HG02588 (cell line): ENCODE data around the gene C2orf42.
"Not testable (repeated sequence)": the region's sequence is repeated elsewhere in the genome, so short reads cannot be mapped to it uniquely, and the experiment has no call there.

ENCODE experiments used
- ATAC-seq: cut with Tn5 transposase; IDR thresholded peaks from one replicate; pipeline ENCODE4 v1.9.1; 2021; ENCODE audit warnings: mild to moderate bottlenecking, moderate library complexity; ENCODE audit not compliant: unreplicated experiment

C2orf42 gene

GRCh38 chr2:70190418-70191243, at the start of gene C2orf42:
C2orf42 (minus strand) TSS chr2:70191019; CDS start chr2:70181985, 9,034 bp downstream.
- peak; percentile 80 for ATAC-seq

- ATAC-seq = no peak
Observed at GRCh38 chr2:70240599-70240998, 49.8 kb upstream of the C2orf42 start.

GRCh38 chr2:70233926-70234325, 43.1 kb upstream of the C2orf42 start:
- ATAC-seq = no peak

GRCh38 chr2:70226781-70227180, 36.0 kb upstream of the C2orf42 start:
- ATAC-seq = no peak

GRCh38 chr2:70223305-70223704, 32.5 kb upstream of the C2orf42 start:
- ATAC-seq = not testable (repeated sequence)

- no peak for ATAC-seq
Observed at GRCh38 chr2:70214953-70215549, 24.2 kb upstream of the C2orf42 start.

- ATAC-seq = no peak
Observed at GRCh38 chr2:70214365-70214764, 23.5 kb upstream of the C2orf42 start.

GRCh38 chr2:70212298-70212932, 21.6 kb upstream of the C2orf42 start:
- no peak for ATAC-seq

GRCh38 chr2:70211595-70211994, 20.8 kb upstream of the C2orf42 start:
- ATAC-seq = no peak

- ATAC-seq = no peak
Observed at GRCh38 chr2:70204452-70204851, 13.6 kb upstream of the C2orf42 start.

GRCh38 chr2:70203086-70203485, 12.3 kb upstream of the C2orf42 start:
- ATAC-seq = no peak

- ATAC-seq = no peak
Observed at GRCh38 chr2:70202236-70202806, 11.5 kb upstream of the C2orf42 start.

GRCh38 chr2:70201831-70202230, 11.0 kb upstream of the C2orf42 start:
- no peak for ATAC-seq

- ATAC-seq = no peak
Observed at GRCh38 chr2:70201225-70201768, 10.5 kb upstream of the C2orf42 start.

GRCh38 chr2:70199320-70199864, 8.6 kb upstream of the C2orf42 start:
- no peak for ATAC-seq

- no peak for ATAC-seq
Observed at GRCh38 chr2:70192516-70192915, 1.7 kb upstream of the C2orf42 start.

GRCh38 chr2:70191244-70191735, 471 bp upstream of the C2orf42 start:
- no peak for ATAC-seq

GRCh38 chr2:70188460-70188859, 2.4 kb downstream of the C2orf42 start:
- ATAC-seq = no peak

- ATAC-seq = not testable (repeated sequence)
Observed at GRCh38 chr2:70187170-70187569, 3.6 kb downstream of the C2orf42 start.

- no peak for ATAC-seq
Observed at GRCh38 chr2:70182689-70183088, 8.1 kb downstream of the C2orf42 start.
